GM21528 (cell line): ENCODE results near the gene TELO2.

Experiments used
- ATAC-seq: cut with Tn5 transposase; IDR thresholded peaks from one replicate; pipeline ENCODE4 v1.9.1; 2021; ENCODE audit warnings: mild to moderate bottlenecking, moderate library complexity; ENCODE audit not compliant: unreplicated experiment, low FRiP score

Gene TELO2

GRCh38 chr16:1533443-1533951 is 40.3 kb downstream of the TELO2 start, which contains the start of gene TMEM204:
Gene TMEM204, plus strand, starts transcription at chr16:1533666. Its CDS starts 610 bp downstream, at chr16:1534276.
- ATAC-seq: no peak

GRCh38 chr16:1534021-1535020 is 41.2 kb downstream of the TELO2 start:
- ATAC-seq: no peak

DNA sequence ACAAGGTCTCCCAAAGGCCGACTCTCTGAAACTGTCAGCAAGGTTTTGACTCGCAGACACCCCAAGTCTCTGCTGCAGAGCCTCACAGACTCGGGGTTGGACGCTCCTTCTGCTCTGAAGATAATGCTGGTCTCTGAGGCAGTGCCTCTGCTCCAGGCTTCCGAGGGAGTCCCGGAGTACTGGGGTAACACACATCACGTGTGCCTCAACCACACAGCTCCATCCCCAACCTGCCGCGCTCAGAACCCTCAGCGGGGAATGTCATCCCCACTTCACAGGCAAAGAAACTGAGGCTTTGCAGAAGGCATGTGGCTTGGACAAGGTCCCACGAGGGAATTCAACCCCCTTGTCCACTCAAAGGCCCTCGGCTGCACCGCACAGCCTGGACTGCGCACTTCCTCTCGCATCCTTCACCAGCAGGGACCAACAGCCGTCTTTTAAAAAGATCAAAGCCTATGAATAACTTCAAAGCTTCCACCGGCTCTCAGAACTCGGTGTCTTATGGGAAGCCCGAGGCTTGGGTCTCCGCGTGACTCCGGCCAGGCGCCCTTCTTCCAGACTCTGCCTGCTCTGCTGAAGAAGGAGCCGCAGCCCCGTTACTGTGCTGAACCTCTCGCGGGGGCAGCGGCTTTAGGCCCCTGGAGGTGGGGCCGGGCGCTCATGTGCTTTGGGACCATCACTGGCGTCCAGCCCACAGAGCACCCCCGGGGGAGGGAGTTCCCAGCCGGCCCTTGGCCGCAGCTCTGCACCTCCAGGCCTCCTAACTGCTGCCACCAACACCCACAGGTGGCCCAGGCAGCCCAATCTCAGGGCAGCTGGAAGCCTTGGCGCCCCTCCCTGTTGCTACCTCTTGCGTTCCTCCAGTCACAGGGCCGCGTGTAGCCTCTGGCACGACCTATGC is 42.5 kb downstream of the TELO2 start:
- ATAC-seq: no peak

DNA sequence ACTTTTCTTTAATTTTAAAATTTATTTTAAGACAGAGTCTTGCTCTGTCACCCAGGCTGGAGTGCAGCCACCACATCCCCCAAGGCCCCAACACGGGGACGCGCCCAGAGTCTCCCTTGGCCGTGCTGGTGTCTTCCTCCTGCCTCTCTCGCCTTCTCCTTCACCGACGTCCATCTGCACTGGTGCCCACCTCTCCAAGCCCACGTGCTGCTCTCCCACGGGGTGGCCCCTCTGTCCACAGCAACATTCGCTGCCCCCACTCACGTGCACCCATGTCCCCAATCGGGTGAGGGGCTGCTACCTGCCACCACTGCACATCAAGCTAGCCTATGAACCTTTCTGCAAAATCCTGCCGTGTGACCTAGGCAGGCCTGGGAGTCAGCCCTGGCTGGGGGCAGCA is 43.4 kb downstream of the TELO2 start:
- ATAC-seq: no peak

DNA sequence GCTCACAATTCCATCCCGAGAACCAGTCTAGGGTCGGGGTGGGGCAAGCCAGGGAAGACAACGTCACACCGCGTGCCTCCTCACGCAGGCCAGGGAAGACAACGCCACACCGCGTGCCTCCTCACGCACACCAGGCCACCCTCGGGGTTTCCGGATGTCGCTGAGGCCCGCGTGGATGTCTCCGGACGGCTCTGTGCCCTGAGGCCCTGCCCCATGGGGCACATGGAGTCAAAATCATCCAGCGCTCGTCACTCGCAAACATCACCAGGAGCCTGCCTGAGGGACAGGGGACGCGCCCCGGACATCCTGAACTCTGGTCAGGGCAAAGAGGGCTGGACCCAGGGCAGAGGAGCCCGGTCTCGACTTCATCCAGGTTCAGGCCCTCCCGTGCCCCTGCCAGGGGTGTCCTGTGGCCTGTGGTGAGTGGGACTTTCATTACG is 44.0 kb downstream of the TELO2 start:
- no peak for ATAC-seq

DNA sequence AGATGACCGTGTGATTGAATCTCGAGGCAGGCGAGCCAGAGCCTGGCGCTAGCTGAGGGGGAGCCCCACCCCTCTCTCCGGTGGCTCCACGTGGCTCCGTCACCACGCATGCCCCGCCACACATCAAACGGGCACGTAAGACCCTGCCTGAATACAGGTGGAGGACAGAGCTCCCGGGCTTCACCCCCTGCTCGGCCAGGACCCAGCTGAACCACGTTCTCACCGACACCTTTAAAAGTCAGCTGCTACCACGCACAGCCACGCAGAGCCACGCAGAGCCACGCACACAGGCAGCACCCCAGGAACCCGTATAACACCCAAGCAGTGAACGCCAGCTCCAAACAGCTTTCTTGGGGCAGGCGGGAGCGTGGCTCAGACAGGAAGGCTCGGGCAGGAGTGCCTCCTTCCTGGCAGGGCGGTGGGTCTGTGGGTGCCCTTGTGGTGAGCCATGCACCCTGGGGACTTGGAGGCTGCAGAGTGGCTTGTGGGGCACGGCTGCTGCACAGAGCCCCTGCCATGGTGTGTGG is 44.7 kb downstream of the TELO2 start:
- no peak for ATAC-seq

DNA sequence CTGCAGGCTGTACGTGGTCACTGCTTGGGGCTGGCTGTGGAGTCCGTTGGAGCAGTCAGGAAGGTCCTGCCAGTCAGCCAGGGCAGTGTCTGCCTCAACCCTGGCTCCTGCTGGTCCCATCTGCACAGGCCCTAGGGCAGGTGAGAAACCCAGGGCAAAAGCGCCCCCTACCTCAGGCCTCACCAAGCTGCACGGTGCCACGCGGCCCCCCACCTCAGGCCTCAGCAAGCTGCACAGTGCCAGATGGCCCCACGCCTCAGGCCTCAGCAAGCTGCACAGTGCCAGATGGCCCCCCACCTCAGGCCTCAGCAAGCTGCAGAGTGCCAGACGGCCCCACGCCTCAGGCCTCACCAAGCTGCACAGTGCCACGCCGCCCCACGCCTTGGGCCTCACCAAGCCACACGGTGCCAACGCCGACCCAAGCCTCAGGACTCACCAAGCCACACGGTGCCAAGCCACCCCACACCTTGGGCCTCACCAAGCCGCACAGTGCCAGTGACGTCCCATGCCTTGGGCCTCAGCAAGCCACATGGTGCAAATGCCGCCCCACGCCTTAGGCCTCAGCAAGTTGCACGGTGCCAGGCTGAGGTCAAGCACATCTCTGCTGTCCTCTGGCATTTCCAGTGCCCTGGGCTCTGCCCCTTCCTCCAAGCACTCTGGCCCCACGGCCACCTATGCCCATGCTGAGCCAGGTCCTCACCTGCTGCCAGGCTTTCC is 45.8 kb downstream of the TELO2 start:
- ATAC-seq: no peak

DNA sequence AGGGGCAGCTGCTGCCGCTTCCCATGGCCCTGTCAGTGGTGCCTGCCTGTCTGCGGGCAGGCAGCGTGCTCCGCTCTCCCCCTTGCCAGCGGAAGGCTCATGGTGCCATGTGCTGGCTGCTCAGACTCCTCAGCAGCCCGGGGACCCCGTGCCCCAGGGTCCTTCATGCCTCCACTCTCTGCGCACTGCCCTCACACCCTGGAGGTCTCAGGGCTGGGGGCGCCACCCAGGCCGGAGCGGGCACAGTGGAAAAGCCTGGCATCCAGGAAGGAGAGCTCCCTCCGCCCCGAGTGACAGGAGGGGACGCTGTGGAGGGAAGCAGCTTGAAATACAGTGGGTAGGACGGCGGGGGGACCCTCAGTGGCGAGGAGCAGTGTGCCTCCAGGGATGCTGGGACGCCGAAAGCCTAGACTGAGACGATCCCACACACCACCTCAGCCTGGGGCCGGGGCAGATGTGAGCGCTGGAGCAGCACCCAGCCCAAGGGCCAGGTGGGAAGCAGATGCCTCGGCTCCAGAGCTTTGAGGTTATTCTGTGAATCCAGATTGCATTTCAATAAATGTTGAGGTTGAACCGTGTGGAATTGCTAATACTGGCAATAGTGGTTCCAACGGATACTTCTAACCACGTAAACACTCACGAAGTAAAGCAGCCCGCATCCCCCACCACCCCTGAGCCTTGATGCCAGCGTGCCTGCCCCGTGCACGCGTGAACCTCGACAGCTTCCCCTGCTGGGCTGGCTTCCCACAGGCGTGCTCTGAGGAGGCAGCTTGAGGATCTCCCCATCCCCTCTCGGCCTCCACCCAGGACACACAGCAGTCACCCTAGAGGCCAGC is 46.8 kb downstream of the TELO2 start:
- no peak for ATAC-seq

DNA sequence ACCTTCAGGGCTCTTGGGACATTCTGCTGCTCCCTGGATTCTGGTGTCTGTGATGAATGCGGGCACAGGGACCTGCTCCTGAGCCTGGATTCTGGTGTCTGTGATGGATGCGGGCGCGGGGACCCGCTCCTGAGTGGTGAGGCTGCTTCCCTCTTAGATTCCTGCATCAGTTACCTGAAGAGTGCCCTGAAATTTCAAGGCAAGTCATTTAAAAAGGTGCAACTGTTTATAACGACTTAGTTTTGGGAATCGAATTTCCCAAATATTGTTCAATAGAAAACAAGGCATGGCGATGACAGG is 47.3 kb downstream of the TELO2 start:
- no peak for ATAC-seq

DNA sequence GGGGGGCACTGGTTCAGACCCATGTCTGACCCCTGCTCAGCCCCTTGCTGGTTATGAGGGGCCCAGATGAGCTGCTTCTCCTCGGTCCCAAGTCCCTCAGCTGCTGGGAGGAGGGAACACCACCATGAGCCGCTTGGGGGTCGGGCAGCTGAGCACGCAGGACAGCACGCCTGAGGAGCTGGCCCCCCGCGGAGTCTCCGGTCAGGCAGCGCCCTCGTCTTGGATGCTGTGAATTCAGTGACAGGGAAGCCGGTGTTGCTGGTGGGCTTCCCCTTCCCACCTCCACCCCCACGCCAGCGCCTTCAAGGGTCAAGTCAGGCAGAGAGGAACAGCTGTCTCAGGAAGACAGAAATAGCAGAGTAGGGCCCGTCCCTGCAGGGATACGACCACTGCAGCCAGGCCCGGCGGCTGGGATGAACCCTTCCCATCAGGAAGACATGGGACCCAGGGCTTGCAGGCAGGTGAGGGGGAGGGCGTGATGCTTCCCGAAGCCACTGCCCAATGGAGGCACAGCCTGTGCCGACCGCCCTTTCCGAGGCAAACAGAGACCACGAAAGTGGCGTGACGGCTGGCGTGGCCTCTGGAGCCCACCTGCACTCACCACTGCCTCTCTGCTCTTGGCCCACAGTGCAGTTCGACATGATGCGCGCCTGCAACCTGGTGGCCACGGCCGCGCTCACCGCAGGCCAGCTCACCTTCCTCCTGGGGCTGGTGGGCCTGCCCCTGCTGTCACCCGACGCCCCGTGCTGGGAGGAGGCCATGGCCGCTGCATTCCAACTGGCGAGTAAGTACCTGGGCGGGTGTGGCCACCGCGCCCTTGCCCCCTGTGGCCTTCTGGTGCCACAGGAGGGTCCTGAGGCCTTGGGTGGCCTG is 48.4 kb downstream of the TELO2 start:
- no peak for ATAC-seq

DNA sequence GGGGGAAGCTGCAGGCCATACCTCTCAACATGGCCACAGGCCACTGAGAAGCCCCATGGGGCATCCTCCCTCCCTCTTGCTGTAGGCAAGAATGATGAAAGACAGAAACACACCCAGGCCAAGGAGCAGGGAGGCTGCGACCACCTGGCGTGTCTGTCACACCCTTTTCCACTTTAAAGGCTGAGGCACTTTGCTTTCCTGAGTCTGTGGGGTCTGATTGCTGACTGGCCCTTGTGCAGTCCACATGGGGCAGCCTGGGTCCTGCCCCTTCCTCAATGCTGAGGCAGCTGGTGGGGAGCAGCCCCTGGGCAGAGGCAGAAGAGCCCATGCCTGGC is 49.0 kb downstream of the TELO2 start:
- no peak for ATAC-seq

DNA sequence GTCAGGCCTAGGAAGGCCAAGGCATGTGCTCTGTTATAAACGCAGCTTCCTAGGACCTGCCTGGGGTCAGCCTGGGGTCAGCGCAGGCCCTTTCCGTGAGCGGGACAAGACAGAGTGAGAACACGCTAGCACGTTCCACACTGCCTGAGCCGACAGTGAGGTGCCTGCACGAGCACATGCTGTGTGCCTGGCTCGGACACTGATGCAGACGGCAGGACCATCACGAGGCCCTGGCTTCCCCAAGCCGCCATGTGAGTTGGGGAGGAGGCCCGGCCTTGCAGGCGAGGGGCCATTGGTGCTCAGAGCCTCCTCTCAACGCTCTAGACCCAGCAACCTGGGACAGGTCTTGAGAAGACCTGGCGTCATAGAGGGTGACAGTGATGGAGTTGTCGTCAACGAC is 49.4 kb downstream of the TELO2 start:
- ATAC-seq: no peak

GRCh38 chr16:1543085-1543896 is 50.1 kb downstream of the TELO2 start:
- no peak for ATAC-seq

DNA sequence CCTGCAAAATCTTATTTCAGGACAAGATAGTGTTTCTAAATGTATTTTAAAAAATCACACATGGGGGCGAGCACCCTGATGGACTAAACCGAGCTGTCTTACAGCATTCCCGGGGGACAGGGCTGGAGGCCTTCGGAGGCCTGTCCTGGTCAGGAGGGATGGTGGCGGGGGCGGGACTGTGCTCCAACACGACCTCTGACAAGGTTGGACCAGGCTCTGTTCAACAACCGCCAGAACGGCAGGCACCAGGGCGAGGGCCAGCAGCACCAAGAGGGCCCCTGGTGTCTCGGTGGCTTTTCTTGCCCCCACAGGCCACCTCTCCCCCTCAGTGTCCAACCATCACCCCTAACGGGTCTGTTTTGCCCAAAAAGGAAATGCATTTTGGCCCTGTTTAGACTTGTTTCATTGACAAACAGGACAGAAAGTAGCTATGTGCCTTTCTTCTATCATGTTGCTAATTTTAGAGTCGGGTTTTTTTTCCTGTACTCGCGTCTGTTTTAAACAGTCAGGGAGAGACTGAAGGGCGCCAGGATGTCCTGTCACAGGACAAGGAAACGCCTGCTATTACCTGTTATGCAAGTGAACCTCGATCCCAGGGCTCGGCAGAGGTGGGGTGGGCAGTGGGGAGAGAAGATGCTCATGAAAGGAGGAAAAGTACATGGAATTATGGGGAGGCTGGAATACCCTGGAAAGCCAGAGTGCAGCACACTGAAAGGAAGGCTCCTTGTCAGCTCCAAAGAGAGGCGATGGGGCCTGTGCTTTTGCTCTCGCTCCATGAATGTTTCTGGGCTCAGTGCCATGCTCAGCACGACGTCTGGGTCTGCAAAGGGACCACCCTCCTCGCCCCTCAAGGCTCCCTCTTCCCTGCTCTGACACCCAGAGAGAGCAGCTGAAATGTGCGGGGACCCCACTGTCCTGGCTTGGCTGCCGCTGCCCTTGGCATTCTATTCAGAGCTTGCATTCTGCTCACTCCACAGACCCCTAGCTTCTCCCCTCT is 52.2 kb downstream of the TELO2 start:
- ATAC-seq: no peak

GRCh38 chr16:1546430-1546829 is 53.3 kb downstream of the TELO2 start:
- ATAC-seq: no peak

- ATAC-seq: no peak
These were observed 55.1 kb downstream of the TELO2 start for GRCh38 chr16:1548233-1548632.

DNA sequence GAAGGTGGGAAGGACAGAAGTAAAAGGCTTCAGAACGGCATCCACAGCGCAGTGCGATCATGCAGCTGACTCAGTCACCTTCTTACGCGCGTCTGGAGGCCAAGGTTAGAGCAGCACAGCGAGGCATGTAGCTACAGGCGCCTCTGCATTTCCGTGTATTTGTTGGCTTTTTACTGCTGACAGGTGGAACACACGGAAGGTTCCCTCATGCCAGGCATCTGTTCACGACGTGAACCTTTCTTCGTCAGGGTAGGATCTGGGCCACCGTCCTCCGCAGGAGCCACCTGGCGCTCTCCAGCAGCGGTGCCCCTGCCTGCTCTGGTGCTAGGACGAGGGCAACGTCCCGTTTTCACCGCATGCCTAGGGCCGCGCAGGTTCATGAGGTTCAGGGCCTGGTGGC is 55.6 kb downstream of the TELO2 start:
- ATAC-seq: no peak
